Calu3 (cell line): ENCODE measurements around the gene SDR42E1. TPM values are rescaled to one million over a fixed set of nuclear protein-coding genes. Genes with fewer than 3 reads are reported as not detected.

Experiments
- BruUV-seq: library from RNA; stranded (reverse); fragments of 400-500 nt; replicated peaks from 2 replicates; lab custom pipeline; 2021; lab: Mats Ljungman, UMichigan
- CTCF ChIA-PET: fragments of 300-600 bp; sonication (Branson Sonifier 250); formaldehyde crosslinking; loops from one replicate; lab custom pipeline; 2022; ENCODE audit warnings: antibody characterized with exemption; lab: Charles Lee
- DNase-seq: peaks from one replicate; pipeline ENCODE4 v3.0.0; 2022
- H3K27ac Mint-ChIP-seq: one replicate; pipeline ENCODE4 v1.8.0; 2022; ENCODE audit warnings: mixed read lengths; ENCODE audit not compliant: unreplicated experiment
- H3K27me3 Mint-ChIP-seq: one replicate; pipeline ENCODE4 v1.8.0; 2022; ENCODE audit warnings: mixed read lengths; ENCODE audit not compliant: unreplicated experiment
- H3K36me3 Mint-ChIP-seq: one replicate; pipeline ENCODE4 v1.8.0; 2022; ENCODE audit warnings: mild to moderate bottlenecking, moderate library complexity, mixed read lengths; ENCODE audit not compliant: insufficient read depth, unreplicated experiment
- H3K4me1 Mint-ChIP-seq: one replicate; pipeline ENCODE4 v1.8.0; 2022; ENCODE audit warnings: mild to moderate bottlenecking, low read depth, mixed read lengths; ENCODE audit not compliant: unreplicated experiment
- H3K4me3 Mint-ChIP-seq: one replicate; pipeline ENCODE4 v1.8.0; 2022; ENCODE audit warnings: mild to moderate bottlenecking, low read depth, moderate library complexity, mixed read lengths; ENCODE audit not compliant: unreplicated experiment
- H3K9me3 Mint-ChIP-seq: one replicate; pipeline ENCODE4 v1.8.0; 2022; ENCODE audit warnings: low read depth, mixed read lengths; ENCODE audit not compliant: unreplicated experiment
- CTCF ChIP-seq: fragments of 200-600 bp; IDR thresholded peaks from one replicate; pipeline ENCODE4 v1.8.0; 2022; ENCODE audit warnings: antibody characterized with exemption; ENCODE audit not compliant: unreplicated experiment
- intact Hi-C: fragments of 100-400 bp; cut with micrococcal nuclease; formaldehyde crosslinking; loops from one replicate; pipeline ENCODE4 v1.10.0; 2022; ENCODE audit not compliant: unreplicated experiment
- total RNA-seq: library from RNA; stranded (reverse); gene quantifications from 2 replicates; pipeline ENCODE4 v1.2.3, GENCODE V29; 2022

The SDR42E1 gene
- total RNA-seq, 1 experiment from 2014 or later, result 34.3 TPM

GRCh38 chr16:81967358-81967757 lies 43.9 kb downstream of the SDR42E1 start:
- Mint-ChIP-seq H3K36me3 (no peaks in the 10 kb centered on the region), H3K27ac (no peak overlapping the region), H3K4me3 (no peak overlapping the region), H3K4me1 (no peaks in the 10 kb centered on the region), H3K9me3 (peaks cover 14% of the 10 kb centered on the region), H3K27me3 (peaks cover 48% of the 10 kb centered on the region)
- no peak for TF ChIP-seq CTCF
- CTCF ChIA-PET, result no interaction called here
- DNase-seq, result no peak
- intact Hi-C loops, result no loop called here
- BruUV-seq, result no TSS peak

GRCh38 chr16:81964808-81965207 lies 46.5 kb downstream of the SDR42E1 start:
- Mint-ChIP-seq H3K4me1 (no peaks in the 10 kb centered on the region), H3K27me3 (peaks cover 40% of the 10 kb centered on the region), H3K9me3 (no peaks in the 10 kb centered on the region), H3K4me3 (no peak overlapping the region), H3K27ac (no peak overlapping the region), H3K36me3 (no peaks in the 10 kb centered on the region)
- no TSS peak for BruUV-seq
- intact Hi-C loops, result no loop called here
- CTCF ChIA-PET, result interaction anchor here (0.6 kb wide), 1 partner anchor 654 kb away, joined by 3 read pairs; no protein-coding TSS in a partner anchor
- no peak for TF ChIP-seq CTCF
- DNase-seq, result no peak

- no TSS peak for BruUV-seq
- Mint-ChIP-seq H3K9me3 (no peaks in the 10 kb centered on the region), H3K4me3 (no peak overlapping the region), H3K36me3 (no peaks in the 10 kb centered on the region), H3K27ac (no peak overlapping the region), H3K4me1 (no peaks in the 10 kb centered on the region), H3K27me3 (peaks cover 35% of the 10 kb centered on the region)
- CTCF ChIA-PET, result no interaction called here
- DNase-seq, result peak; percentile 17
- no peak for TF ChIP-seq CTCF
- intact Hi-C loops, result no loop called here
These were observed 54.9 kb downstream of the SDR42E1 start for GRCh38 chr16:81956213-81956948.

GRCh38 chr16:81951564-81951963 lies 59.7 kb downstream of the SDR42E1 start:
- CTCF ChIA-PET, result no interaction called here

More at GRCh38 chr16:81951564-81951963, 59.7 kb downstream of the SDR42E1 start:
- no peak for DNase-seq
- TF ChIP-seq CTCF, result no peak
- intact Hi-C loops, result no loop called here
- Mint-ChIP-seq H3K27ac (no peak overlapping the region), H3K4me3 (no peak overlapping the region), H3K27me3 (peaks cover 49% of the 10 kb centered on the region), H3K36me3 (no peaks in the 10 kb centered on the region), H3K4me1 (no peaks in the 10 kb centered on the region), H3K9me3 (no peaks in the 10 kb centered on the region)
- no TSS peak for BruUV-seq
